HS-27A (cell line): ENCODE data around the gene M1AP.

ENCODE experiments used
- DNase-seq: peaks from one replicate; pipeline ENCODE4 v3.0.0-alpha.2; 2012; ENCODE audit warnings: low read depth, missing footprints

M1AP gene

DNA sequence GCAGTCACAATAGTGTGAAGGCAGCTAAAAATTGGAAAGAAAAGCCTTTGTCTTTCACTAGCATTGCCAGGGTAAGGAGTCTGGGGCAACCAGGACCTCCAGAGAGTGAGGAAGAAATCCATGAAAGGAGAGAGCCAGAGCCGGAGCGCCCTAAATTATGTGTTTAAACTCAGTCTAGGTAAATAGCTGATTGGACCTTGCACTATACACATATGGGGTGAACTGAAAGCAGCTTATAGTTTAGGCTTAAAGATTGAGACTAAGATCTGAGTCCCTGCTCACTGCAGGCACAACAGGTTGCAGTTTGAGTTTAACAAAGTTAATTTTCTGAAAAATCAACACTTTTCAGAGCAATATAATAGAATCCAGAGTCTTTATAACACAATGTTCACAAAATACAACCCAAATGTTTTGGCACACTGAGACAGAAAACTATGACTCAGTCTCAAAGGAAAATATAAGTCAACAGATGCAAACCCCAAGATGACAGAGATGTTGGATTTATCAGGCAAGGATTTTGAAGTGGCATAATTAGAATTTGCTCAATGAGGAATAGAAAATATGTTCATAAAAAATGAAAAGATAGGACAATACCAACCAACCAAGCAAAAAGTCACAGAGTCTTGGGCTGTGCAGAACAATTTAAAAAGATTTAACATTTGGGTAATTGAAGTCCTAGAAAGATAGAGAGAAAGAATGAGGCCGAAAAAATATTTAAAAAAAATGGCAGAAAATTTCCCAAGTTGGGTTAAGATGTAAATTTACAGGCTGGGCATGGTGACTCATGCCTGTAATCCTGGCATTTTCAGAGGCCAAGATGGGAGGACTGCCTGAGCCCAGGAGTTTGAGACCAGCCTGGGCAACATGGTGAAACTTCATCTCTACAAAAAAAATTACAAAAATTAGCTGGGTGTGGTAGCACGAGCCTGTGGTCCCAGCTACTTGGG lies 54.0 kb downstream of the M1AP start:
- no peak for DNase-seq

DNA sequence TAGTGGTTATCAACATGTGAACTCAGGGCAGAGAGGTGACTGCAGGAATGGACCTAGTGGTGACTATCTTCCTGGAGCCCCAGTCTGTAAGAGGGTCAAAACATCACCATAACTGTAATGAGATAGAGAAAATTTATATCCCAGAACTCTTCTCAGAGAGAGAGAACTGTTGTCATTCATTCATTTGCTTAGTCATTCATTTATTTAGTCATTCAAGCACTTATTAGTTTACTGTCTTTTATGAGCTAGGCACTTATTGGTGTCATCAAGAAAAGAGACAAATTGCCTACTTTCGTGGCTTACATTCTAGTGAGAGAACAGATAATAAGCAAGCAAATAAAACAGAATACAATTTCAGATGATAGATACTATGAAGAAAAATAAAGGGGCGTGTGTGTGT lies 59.5 kb downstream of the M1AP start:
- DNase-seq, result no peak

DNA sequence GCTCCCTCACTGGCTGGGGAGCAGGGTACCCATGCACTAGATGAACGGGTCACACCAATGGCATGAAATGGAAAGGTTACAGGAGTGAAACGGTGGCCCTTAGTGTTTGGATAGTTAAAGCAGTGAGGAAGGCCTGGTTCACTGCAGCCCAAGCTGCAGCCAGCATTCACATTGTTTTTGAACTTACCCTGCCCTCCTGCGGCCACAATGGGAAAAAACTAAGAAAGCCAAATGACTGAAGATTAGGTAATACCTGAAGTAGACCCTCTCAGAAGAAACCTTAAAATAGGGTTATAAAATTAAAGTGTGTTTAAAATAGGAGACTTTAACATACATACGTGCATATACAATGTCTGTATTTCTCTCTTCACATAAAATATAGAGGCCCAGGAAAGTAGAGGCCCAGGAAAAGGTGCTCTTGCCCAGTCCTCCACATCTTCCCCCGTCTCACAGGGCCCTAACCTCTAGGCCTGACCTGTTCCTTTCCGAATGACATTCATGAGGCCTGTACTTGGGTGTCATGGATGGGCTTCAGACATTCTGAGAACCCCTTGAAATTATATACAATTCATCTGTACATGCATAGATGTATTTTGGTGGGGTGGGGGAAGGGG lies 60.4 kb downstream of the M1AP start:
- no peak for DNase-seq

- no peak for DNase-seq
Observed at GRCh38 chr2:74585406-74586185, 62.5 kb downstream of the M1AP start.

GRCh38 chr2:74584088-74584645 lies 64.0 kb downstream of the M1AP start:
- DNase-seq, result no peak

- DNase-seq, result no peak
Observed at GRCh38 chr2:74583504-74583903, 64.6 kb downstream of the M1AP start.

GRCh38 chr2:74582184-74582583 lies 65.9 kb downstream of the M1AP start:
- no peak for DNase-seq

- DNase-seq, result no peak
Observed at GRCh38 chr2:74581463-74581862, 66.7 kb downstream of the M1AP start.

GRCh38 chr2:74578408-74578807 lies 69.7 kb downstream of the M1AP start:
- DNase-seq, result no peak

DNA sequence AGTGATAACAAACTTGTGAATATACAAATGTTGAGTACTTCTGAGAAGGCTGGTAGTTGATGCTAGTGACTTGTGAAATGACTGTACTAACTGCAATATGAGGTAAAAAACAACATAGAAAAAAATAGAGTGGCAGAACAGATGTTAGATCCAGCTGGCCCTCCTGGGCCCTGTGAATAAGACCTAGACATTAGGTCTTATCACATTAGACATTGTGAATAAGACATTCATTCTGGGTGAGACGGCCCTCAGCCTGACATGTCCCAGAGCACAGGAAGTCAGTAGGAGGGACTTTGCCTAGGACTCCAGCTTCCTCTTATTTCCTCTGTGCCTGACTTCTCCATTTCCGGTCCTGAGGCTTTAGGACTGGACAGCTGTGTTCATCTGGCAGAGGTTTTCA lies 70.7 kb downstream of the M1AP start:
- no peak for DNase-seq

GRCh38 chr2:74576863-74577229 lies 71.3 kb downstream of the M1AP start:
- DNase-seq, result no peak

DNA sequence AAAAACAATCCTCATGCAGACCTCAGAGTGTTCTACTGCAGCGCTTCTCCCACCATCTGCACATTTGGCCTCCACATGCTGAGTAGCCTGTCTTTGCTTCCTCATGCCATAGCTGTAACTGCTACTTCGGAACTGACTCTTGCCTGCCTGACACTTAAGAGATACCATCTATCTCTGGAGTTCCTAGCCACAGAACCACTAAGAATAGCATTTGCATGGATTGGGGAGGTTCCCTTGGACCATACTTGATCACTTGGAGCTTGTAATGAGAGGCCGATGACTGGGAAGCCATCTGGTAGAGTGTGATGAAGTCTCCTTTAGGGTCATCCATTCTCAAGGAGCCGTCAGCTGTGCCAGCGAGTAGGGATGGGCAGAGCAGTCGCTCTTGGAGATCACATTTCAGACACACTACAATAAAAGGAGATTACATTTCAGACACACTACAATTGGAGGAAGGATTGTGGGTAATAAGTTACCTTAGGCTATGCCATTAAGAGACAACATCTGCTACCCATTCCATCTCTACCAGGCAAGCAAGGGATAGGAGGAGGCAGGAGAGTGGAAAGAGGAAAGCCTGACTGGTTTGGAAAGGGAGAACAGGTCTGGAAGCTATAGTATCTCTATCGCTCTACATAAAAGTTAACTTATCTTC lies 71.8 kb downstream of the M1AP start:
- no peak for DNase-seq

- no peak for DNase-seq
Observed at GRCh38 chr2:74575320-74575719, 72.8 kb downstream of the M1AP start.

DNA sequence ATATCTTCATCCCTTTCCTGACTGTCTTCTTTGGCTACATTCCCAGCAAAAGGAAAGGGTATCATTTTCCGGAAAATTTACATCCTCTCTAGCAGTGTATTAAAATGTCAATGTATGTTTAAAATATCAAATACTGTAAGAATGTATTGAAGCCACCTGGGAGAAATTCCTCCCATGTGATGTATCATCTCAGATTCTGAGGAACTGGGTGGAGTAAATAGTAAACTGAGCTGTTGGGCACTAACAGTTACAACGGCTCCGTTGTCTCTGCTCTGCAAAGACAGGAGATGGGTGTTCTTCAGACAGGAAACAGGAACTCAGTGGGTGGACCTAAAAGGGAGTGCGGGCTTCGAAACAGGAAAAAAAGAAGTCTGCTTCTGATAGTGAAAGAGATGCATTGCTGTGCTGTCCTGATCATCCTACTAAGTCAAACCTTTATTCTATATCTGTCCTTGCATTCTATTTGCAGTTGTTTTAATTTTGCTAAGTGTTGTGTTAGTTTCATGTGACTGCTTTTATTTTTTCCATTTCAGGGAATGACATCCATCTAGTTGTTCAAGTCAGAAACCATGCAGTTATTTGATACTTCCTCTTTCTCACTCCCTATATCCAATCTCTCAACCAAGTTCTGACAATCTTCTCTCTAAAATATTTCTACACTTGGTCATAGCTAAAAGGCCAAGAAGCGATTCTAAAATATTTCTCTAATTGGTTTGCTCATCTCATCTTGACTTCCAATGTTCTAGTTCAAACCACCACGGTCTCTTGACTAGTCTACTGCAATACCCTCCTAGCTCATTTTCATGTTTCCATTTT lies 74.2 kb downstream of the M1AP start:
- no peak for DNase-seq

- DNase-seq, result no peak
Observed at GRCh38 chr2:74572178-74572925, 75.8 kb downstream of the M1AP start.

DNA sequence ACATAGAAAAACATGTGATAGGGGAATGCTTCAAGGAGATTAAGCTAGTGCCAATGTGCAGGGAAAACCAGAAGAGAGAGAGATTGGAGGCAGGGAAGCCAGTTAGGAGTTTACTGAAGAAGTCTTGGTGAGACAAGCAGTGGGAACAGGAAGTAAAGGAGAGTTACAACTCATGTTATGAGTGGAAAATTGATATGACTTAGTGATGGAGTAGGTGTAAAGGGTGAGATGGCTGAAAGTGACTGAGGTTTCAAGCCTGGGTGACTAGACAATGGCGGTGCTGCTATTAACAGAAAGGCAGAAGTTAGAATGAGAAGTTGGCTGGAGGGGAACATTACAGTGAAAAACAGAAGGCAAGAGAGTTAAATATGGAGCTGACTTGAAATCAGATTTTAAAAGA lies 77.1 kb downstream of the M1AP start:
- no peak for DNase-seq

GRCh38 chr2:74569686-74570085 lies 78.4 kb downstream of the M1AP start:
- DNase-seq, result no peak

DNA sequence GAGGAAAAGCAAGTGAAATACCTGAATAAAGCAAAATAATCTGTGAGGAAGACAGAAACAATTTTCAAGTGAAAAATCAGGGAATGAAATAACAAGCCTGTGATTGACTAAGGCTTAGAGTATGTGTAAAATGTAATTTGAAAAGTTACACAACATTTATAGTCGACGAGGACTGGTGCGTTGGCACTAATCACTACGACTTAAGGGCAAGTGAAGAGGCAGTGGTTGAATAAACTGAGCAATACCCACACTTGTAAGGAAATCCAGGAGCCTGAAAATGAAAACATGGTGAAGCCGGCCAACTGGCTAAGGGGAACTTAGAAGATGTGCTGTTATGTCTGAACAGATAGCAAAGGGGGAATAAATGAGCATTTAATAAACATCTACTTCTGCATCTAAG lies 80.2 kb downstream of the M1AP start:
- peak; percentile 83 for DNase-seq

GRCh38 chr2:74566754-74567085 lies 81.4 kb downstream of the M1AP start:
- DNase-seq, result peak; percentile 86

DNA sequence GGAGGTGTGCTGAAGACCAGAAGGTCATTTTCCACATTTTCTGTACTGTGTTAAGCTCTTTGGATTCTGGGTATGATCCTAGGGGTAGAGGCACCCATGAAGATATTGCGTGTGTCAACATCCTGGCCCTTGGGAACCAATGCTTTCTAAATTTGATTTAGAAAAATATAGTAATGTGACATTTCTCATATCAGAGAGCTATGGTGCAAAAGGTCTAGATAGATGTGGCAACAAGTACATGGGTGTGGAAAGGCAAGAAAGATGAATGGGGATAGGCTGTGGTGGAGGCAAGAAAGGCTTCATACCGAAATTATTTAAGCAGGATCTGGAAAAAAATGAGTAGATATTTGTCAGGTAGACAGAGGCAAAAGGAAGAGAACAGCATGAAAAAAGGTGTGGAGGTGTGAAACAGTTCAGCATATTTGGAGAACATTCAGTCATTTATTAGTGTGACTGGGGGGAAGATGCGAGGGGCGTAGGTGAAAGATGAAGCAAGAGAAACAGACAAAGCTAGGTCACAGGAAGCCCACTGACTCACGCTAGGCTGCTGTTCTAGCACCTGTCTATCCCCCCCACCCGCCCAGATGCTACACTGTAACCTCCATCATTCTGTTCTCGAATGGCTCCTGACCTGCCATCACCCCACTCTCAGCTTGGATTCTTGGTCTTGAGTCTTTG lies 81.9 kb downstream of the M1AP start:
- DNase-seq, result no peak
